GM06990 (cell line): Measurements from ENCODE around the gene TMEM132E.

Experiments used
- DNase-seq: peaks from one replicate; pipeline ENCODE4 v3.0.0-alpha.2; 2011; ENCODE audit not compliant: insufficient read length; ENCODE audit errors: extremely low read depth
- H3K27me3 ChIP-seq: replicated peaks from 2 replicates; pipeline ENCODE4 v1.6.0; 2011; ENCODE audit warnings: low read length; ENCODE audit not compliant: control insufficient read depth, insufficient read depth
- H3K36me3 ChIP-seq: 2 replicates; pipeline ENCODE4 v1.5.1; 2011; ENCODE audit warnings: low read length; ENCODE audit not compliant: control insufficient read depth, insufficient read depth
- H3K4me3 ChIP-seq: replicated peaks from 2 replicates; pipeline ENCODE4 v1.5.1; 2011; ENCODE audit warnings: low read depth, mild to moderate bottlenecking, control low read depth, low read length
- TF ChIP-seq, protein P1 (sequence below): IDR thresholded peaks from 2 replicates; pipeline ENCODE4 v1.5.1; 2011; ENCODE audit warnings: low read length, control low read depth, mild to moderate bottlenecking, inconsistent platforms; ENCODE audit not compliant: insufficient read depth, poor library complexity, severe bottlenecking

Gene TMEM132E

DNA sequence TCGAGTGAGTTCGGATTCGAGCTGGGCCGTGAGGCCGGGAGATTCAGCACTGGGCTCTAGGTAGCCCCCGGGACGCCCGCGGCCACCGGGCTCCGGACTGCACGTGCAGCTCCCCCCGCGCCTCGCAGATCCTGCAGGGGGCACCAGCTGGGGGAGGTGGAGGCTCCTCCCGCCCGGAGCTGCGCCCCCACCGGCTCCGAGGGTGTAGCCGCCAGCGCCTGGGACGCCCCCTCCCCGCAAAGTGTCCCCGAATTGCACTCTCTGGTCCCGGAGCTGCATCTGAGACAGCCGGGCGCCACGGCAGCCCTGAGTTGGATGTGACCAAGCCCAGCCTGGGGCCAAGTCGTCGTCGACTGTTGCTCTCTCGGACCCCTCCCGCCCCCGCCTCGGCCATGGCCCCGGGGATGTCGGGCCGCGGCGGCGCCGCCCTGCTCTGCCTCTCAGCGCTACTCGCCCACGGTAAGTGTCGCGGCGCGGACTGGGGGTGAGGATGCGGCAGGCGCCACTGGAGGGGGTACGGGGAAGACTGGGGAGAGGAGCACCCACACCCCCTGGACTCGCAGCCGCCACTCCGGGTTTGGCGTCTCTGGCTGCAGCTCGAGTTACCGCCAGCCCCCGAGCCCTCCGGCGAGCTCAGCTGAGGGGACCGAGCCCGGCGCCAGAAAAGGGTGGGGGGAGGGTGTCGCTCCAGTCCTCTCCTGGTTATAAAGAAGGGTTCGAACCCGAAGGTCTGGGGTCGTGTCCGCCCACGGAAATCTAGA is 1.5 kb downstream of the TMEM132E start:
- TF ChIP-seq, protein P1, sequence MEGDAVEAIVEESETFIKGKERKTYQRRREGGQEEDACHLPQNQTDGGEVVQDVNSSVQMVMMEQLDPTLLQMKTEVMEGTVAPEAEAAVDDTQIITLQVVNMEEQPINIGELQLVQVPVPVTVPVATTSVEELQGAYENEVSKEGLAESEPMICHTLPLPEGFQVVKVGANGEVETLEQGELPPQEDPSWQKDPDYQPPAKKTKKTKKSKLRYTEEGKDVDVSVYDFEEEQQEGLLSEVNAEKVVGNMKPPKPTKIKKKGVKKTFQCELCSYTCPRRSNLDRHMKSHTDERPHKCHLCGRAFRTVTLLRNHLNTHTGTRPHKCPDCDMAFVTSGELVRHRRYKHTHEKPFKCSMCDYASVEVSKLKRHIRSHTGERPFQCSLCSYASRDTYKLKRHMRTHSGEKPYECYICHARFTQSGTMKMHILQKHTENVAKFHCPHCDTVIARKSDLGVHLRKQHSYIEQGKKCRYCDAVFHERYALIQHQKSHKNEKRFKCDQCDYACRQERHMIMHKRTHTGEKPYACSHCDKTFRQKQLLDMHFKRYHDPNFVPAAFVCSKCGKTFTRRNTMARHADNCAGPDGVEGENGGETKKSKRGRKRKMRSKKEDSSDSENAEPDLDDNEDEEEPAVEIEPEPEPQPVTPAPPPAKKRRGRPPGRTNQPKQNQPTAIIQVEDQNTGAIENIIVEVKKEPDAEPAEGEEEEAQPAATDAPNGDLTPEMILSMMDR, result no peak
- Histone ChIP-seq H3K27me3 (peaks cover 3% of the 10 kb centered on the region), H3K4me3 (no peak overlapping the region), H3K36me3 (no peaks in the 10 kb centered on the region)
- DNase-seq, result no peak

DNA sequence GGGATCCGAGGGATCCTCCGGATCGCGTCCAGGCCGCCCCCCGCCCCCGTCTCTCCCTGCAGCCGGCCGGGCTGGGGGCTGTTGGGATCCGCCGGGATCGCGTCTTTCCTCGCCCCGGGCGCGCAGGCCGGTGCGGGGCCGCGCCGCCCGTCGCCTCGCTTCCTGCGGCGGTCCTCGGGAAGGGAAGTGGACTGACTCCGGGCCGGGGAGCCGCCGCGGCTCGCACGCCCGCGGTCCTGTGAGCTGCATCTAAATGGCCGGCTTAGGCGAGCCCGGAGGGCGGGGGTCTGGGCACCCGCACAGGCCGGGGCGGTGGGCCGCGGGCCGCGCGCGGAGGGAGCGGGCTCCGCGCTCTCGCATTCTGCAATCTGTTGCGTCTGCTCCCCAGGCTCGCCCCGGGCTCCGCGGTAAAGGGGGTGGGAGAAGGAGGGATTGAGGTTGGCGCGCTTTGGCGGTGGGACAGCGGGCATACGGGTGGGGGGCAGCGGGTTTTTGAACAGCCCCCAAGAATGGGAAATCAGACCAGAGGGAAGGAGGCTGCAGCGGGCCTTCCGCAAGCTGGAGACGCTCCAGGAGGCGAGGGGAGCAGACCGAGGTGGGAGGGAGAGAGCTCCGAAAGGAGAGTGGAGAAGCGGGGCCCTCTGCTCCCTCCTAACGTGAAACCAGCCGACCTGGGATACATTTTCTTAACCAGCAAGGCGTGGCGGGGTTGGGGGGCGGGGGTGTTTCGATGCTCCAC is 2.2 kb downstream of the TMEM132E start:
- no peak for DNase-seq
- Histone ChIP-seq H3K4me3 (no peak overlapping the region), H3K27me3 (peaks cover 3% of the 10 kb centered on the region), H3K36me3 (no peaks in the 10 kb centered on the region)
- TF ChIP-seq, protein P1, result no peak

DNA sequence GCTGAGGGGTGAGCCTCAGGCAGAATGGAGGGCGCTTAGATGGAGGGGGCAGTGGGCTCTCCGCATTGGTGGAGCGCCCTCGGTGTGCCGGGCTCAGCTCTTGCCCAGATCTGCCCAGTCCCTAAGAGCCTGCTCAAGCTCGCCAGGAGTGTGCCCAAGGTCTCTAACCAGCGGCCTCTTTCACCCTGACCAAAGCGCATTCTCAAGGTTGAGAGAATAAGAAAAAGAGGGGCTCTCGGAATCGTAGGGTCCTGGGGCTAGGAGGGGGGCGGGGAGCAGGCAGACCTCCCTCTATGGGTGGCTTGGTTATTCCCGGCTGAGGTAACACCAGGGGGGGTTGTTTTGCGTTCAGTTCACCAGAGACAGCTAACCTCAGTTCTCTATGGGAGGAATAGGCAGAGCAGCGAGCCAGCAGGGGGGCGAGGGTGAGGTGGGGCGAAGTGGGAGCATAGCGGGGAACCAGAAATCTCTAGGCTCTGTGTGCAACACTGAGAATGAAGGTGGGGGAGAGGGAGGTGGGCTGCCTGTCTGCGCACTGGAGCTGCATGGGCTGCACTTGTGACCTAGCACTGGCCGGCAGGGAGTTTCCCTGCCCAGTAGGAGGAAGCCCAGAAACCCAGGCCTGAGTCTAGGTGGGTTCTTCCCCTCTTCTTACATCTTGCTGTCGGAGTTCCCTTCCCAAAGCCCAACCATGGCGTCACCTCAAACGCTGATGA is 3.0 kb downstream of the TMEM132E start:
- TF ChIP-seq, protein P1, result no peak
- Histone ChIP-seq H3K4me3 (no peak overlapping the region), H3K27me3 (peaks cover 3% of the 10 kb centered on the region), H3K36me3 (no peaks in the 10 kb centered on the region)
- DNase-seq, result no peak

DNA sequence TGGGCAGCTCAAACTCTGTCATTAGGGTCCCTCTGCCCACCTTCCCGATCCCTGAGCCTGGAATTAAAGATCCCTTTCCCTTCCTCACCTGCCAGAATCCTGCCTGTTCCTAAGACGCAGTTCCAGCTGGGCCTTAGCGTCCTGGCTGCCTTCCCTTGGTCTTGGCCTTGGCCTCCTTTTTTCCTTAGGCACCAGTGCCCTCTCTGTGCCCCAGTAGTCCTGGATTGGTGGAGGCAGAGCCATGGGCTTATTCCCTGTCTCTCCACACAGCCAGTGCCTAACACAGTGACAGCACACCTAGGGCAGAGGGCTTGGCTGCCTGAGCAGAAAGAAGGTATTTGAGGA is 3.5 kb downstream of the TMEM132E start:
- no peaks in the 10 kb centered on the region for H3K36me3 ChIP-seq
- DNase-seq, result no peak
- TF ChIP-seq, protein P1, result no peak
- peaks cover 3% of the 10 kb centered on the region for H3K27me3 ChIP-seq
- no peak overlapping the region for H3K4me3 ChIP-seq

DNA sequence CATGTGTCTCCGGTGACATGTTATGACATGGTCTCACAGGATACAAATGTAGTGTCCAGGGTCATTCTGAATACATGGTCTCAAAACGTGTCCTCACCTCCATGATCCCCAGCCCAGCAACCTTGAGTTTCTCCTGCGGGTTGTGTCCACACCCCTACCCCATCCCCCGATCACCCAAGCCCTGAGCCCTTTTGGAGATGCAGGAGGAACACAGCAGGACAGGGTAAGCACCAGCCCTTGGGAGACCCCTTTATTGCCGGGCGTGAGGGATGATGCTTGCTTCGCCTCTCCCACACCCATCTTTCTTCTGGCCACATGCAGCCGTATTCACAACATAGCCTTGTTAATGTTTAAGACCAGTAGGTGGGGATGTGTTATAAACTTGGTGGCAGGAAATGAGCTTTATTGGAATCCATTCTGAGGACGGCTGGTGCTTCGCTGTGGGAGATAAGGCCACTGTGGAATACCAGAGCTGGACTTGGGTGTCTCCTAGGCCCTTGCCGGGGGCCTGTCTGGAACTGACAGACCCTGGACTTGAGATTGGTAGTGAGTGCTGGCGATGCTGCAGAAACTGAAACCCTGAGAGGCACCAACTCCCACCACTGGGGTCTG is 5.5 kb downstream of the TMEM132E start:
- H3K4me3 ChIP-seq, result no peak overlapping the region
- no peak for DNase-seq
- no peaks in the 10 kb centered on the region for H3K36me3 ChIP-seq
- H3K27me3 ChIP-seq, result peaks cover 3% of the 10 kb centered on the region
- TF ChIP-seq, protein P1, result no peak
